Endothelial cell of umbilical vein (primary cell): ENCODE data around the gene TMEM92.

Experiments
- EZH2 ChIP-seq: IDR thresholded peaks from 2 replicates; pipeline ENCODE4 v1.6.1; 2012; ENCODE audit warnings: borderline replicate concordance, low read depth, mild to moderate bottlenecking, moderate library complexity, low read length, inconsistent platforms; ENCODE audit not compliant: severe bottlenecking
- FOS ChIP-seq: IDR thresholded peaks from 2 replicates; pipeline ENCODE4 v1.6.1; 2011; ENCODE audit warnings: mild to moderate bottlenecking, low read length, moderate library complexity, borderline replicate concordance; ENCODE audit not compliant: insufficient read depth
- JUN ChIP-seq: IDR thresholded peaks from 2 replicates; pipeline ENCODE4 v1.6.1; 2011; ENCODE audit warnings: borderline replicate concordance, low read depth; ENCODE audit not compliant: insufficient read length, insufficient read depth
- MYC ChIP-seq: IDR thresholded peaks from one replicate; pipeline ENCODE4 v1.6.1; 2011; ENCODE audit warnings: mild to moderate bottlenecking, low read depth, low read length
- POLR2A ChIP-seq: IDR thresholded peaks from 2 replicates; pipeline ENCODE4 v1.6.1; 2012; ENCODE audit warnings: low read depth, mild to moderate bottlenecking, control low read depth, low read length
- POLR2AphosphoS5 ChIP-seq: IDR thresholded peaks from 2 replicates; pipeline ENCODE4 v1.6.1; 2012; ENCODE audit warnings: low read depth, mild to moderate bottlenecking, control low read depth, low read length, moderate library complexity; ENCODE audit not compliant: insufficient read depth
- TF ChIP-seq, protein P1 (sequence below), 2 donors: IDR thresholded peaks; 1 replicate in 1 of 2; 2 replicates in 1 of 2; pipeline ENCODE4 v1.5.1; 2011; ENCODE audit warnings: low read length in 2 of 2, mild to moderate bottlenecking in 2 of 2, moderate library complexity in 2 of 2, control low read depth in 1 of 2, inconsistent platforms in 1 of 2, low read depth in 1 of 2; ENCODE audit not compliant: insufficient read depth in 1 of 2; ENCODE audit errors: extremely low read depth in 1 of 2
- TF ChIP-seq, protein P2 (sequence below): IDR thresholded peaks from 2 replicates; pipeline ENCODE4 v1.6.1; 2011; ENCODE audit not compliant: insufficient read depth, insufficient read length

DNA sequence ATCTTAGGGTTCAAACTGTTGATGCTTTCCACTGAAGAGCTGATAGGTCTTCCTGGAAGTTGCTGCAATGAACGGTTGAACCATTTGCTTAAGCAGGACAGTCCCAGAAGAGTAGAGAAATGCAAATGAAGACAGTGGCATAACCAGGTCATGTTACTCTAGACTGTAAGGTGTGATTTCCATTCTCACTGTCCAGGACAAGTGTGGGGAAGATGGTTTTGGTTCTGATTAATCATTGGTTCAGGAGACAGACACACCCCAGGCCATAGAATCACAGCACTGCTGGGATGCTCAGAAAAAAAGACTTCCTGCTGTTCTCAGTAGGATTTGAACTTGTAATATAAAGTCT lies 36.8 kb downstream of the TMEM92 start:
- TF ChIP-seq, protein P1, sequence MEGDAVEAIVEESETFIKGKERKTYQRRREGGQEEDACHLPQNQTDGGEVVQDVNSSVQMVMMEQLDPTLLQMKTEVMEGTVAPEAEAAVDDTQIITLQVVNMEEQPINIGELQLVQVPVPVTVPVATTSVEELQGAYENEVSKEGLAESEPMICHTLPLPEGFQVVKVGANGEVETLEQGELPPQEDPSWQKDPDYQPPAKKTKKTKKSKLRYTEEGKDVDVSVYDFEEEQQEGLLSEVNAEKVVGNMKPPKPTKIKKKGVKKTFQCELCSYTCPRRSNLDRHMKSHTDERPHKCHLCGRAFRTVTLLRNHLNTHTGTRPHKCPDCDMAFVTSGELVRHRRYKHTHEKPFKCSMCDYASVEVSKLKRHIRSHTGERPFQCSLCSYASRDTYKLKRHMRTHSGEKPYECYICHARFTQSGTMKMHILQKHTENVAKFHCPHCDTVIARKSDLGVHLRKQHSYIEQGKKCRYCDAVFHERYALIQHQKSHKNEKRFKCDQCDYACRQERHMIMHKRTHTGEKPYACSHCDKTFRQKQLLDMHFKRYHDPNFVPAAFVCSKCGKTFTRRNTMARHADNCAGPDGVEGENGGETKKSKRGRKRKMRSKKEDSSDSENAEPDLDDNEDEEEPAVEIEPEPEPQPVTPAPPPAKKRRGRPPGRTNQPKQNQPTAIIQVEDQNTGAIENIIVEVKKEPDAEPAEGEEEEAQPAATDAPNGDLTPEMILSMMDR (IDR thresholded peaks at IDR 0.05; ENCODE audit: extremely low read depth in 1 of 2, insufficient read depth in 1 of 2, low read depth in 1 of 2, low read length in 2 of 2), result no peak
- TF ChIP-seq JUN (no peak), POLR2A (no peak), EZH2 (no peak), POLR2AphosphoS5 (no peak), FOS (no peak), MYC (no peak)
- TF ChIP-seq, protein P2, sequence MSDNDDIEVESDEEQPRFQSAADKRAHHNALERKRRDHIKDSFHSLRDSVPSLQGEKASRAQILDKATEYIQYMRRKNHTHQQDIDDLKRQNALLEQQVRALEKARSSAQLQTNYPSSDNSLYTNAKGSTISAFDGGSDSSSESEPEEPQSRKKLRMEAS, result no peak
